ENCODE measurements around the gene KDM4C.

KDM4C gene

DNA sequence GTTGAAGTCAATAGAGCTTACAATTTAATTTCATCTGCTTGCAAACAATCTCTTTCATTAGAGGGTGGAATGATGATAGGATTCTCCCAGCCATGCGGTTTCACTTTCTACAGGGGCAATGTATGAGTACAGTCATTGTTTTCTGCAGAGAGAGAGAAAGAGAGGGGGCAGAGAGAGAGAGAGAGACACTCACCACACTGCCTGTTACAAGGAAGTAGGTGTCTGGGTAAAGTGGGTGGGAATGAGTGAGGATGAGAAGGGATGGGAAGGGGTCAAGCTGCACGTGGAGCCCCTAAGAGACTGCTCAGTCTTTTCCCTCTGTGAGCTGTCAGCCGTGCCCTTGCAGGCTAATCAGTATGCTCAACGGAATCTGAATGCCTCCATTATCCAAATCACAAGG, 454.3 kb downstream of the KDM4C start:
- no peak for DNase-seq (ENCODE audit: low spot score)

DNA sequence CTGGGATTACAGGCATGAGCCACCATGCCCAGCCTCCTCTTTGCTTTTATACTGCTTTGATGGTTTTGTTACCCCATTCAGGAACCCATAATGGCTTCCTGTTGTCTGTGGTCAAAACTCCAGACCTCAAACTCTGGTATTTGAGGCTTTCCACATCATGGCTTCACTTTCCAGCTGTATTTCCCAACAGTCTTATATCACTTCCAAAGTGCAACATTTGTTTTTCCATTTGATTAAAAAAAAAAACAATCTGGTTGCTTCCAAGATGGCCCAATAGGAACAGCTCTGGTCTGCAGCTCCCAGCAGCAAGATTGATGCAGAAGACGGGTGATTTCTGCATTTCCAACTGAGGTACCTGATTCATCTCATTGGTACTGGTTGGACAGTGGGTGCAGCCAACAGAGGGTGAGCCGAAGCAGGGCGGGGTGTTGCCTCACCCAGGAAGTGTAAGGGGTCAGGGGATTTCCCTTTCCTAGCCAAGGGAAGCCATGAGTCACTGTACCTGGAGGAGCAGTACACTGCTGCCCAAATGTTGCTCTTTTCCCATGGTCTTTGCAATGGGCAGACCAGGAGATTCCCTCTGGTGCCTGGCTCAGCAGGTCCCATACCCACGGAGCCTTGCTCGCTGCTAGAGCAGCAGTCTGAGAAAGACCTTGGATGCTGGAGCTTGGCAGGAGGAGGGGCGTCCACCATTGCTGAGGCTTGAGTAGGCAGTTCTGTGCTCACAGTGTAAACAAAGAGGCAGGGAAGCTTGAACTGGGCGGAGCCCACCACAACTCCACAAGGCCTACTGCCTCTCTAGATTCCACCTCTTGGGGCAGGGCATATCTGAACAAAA, 458.4 kb downstream of the KDM4C start:
- no peak for DNase-seq (ENCODE audit: low spot score)

DNA sequence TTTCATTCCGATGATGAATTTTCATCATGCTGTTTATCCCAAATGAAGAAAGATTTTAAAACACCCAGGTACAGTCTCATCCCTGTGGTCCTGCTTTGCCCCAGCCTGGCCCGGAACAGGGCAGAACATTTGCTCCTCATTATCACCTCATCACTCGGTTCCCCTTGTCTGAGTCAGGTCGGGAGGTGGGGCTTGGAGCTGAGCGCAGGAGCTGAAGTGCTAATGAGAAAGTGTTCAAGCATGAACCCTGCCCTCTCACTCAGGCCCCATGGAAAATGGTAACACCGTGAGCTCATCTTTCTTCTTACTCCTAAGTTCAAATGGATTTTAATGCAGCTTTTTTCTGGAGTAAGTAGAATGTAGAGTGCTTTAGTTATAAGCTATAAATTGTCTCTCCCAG, 466.2 kb downstream of the KDM4C start:
- no peak for DNase-seq (ENCODE audit: low spot score)

All from HuH-7.5 (cell line).